Right lobe of liver (tissue), 4 donors: Measurements from ENCODE around the gene UBAC2.

ENCODE experiments used
- CTCF ChIP-seq, 4 donors: fragments of 200-600 bp in 3 of 4; fragments of 450-650 bp in 1 of 4; IDR thresholded peaks; one replicate each; pipeline versions ENCODE4 v1.5.1 to v1.8.0; 2016 to 2022; ENCODE audit warnings: antibody characterized with exemption in 4 of 4, mild to moderate bottlenecking in 2 of 4
- POLR2A ChIP-seq: fragments of 450-650 bp; IDR thresholded peaks from one replicate; pipeline ENCODE4 v1.6.1; 2017; ENCODE audit warnings: antibody characterized with exemption, mild to moderate bottlenecking
- donor health status: DM: no; HTN: no; CAD: no.
- donor health status: DM: no; HTN: no; CAD: no.
- donor health status: DM: no; HTN: yes; CAD: no.

- TF ChIP-seq CTCF (IDR thresholded peaks at IDR 0.05) (no peak), POLR2A (no peak)
These were observed 198.4 kb downstream of the UBAC2 start for GRCh38 chr13:99398916-99399622.
